HuH-7.5 (cell line): Measurements from ENCODE around the gene C18orf63.
"Not testable (repeated sequence)": the region's sequence is repeated elsewhere in the genome, so short reads cannot be mapped to it uniquely, and the experiment has no call there.

Experiments
- DNase-seq: peaks from one replicate; pipeline ENCODE4 v3.0.0; 2011; ENCODE audit warnings: low spot score

C18orf63 gene

GRCh38 chr18:74286106-74286855, 29.4 kb upstream of the C18orf63 start:
- no peak for DNase-seq

GRCh38 chr18:74286856-74287255, 28.8 kb upstream of the C18orf63 start:
- DNase-seq: no peak

GRCh38 chr18:74288041-74288440, 27.6 kb upstream of the C18orf63 start:
- DNase-seq: no peak

GRCh38 chr18:74288730-74289129, 26.9 kb upstream of the C18orf63 start:
- no peak for DNase-seq

- no peak for DNase-seq
Measured at GRCh38 chr18:74289137-74289536, 26.5 kb upstream of the C18orf63 start.

GRCh38 chr18:74290021-74290420, 25.6 kb upstream of the C18orf63 start:
- no peak for DNase-seq

- DNase-seq: peak; percentile 26
Measured at GRCh38 chr18:74290794-74291471, 24.7 kb upstream of the C18orf63 start.

- no peak for DNase-seq
Measured at GRCh38 chr18:74291472-74291770, 24.2 kb upstream of the C18orf63 start.

- peak; percentile 95 for DNase-seq
Measured at GRCh38 chr18:74291771-74292540, 23.7 kb upstream of the C18orf63 start, which contains the start of gene CYB5A. TSS of gene CYB5A (minus strand) at chr18:74291963. CDS start at chr18:74291875, 88 bp downstream.

GRCh38 chr18:74292541-74292858, 23.1 kb upstream of the C18orf63 start:
- DNase-seq: no peak

GRCh38 chr18:74292982-74293381, 22.7 kb upstream of the C18orf63 start:
- DNase-seq: not testable (repeated sequence)

GRCh38 chr18:74294526-74294925, 21.1 kb upstream of the C18orf63 start:
- no peak for DNase-seq

- DNase-seq: no peak
Measured at GRCh38 chr18:74299162-74299561, 16.5 kb upstream of the C18orf63 start.

- DNase-seq: no peak
Measured at GRCh38 chr18:74299746-74300145, 15.9 kb upstream of the C18orf63 start.

- no peak for DNase-seq
Measured at GRCh38 chr18:74303306-74303705, 12.3 kb upstream of the C18orf63 start.

GRCh38 chr18:74303936-74304335, 11.7 kb upstream of the C18orf63 start:
- DNase-seq: no peak

GRCh38 chr18:74310411-74310810, 5.2 kb upstream of the C18orf63 start:
- DNase-seq: no peak

GRCh38 chr18:74311000-74311399, 4.6 kb upstream of the C18orf63 start:
- DNase-seq: no peak

- DNase-seq: no peak
Measured at GRCh38 chr18:74314759-74315463, 728 bp upstream of the C18orf63 start.

GRCh38 chr18:74316257-74317170, 875 bp downstream of the C18orf63 start:
- DNase-seq: peak; percentile 3

- DNase-seq: no peak
Measured at GRCh38 chr18:74326231-74326630, 10.6 kb downstream of the C18orf63 start.
